Epithelial cell of prostate (primary cell): ENCODE results near the gene CRTC3.
"Not testable (repeated sequence)": the region's sequence is repeated elsewhere in the genome, so short reads cannot be mapped to it uniquely, and the experiment has no call there.

ENCODE experiments used
- DNase-seq: peaks from one replicate; pipeline ENCODE4 v3.0.0-alpha.2; 2011; ENCODE audit warnings: low read depth, low spot score
- H3K27ac ChIP-seq: fragments of 450-650 bp; 2 replicates; pipeline ENCODE4 v1.5.1; 2017; ENCODE audit warnings: mild to moderate bottlenecking

CRTC3 gene

GRCh38 chr15:90529371-90530249 lies at the start of gene CRTC3:
TSS of gene CRTC3 (plus strand) at chr15:90529923. CDS start at chr15:90530072, 149 bp downstream.
- DNase-seq, result no peak
- H3K27ac ChIP-seq, result peak within 1 kb of the TSS; percentile 53

GRCh38 chr15:90481023-90481422 lies 48.7 kb upstream of the CRTC3 start:
- no peak overlapping the region for H3K27ac ChIP-seq
- no peak for DNase-seq

- DNase-seq, result no peak
- no peak overlapping the region for H3K27ac ChIP-seq
Measured at GRCh38 chr15:90482124-90483011, 47.4 kb upstream of the CRTC3 start.

GRCh38 chr15:90483012-90483307 lies 46.8 kb upstream of the CRTC3 start:
- no peak for DNase-seq

GRCh38 chr15:90483637-90484036 lies 46.1 kb upstream of the CRTC3 start:
- H3K27ac ChIP-seq, result no peak overlapping the region
- no peak for DNase-seq

More at GRCh38 chr15:90483012-90483307, 46.8 kb upstream of the CRTC3 start:
- no peak overlapping the region for H3K27ac ChIP-seq

- no peak for DNase-seq
- no peak overlapping the region for H3K27ac ChIP-seq
Measured at GRCh38 chr15:90487186-90487585, 42.5 kb upstream of the CRTC3 start.

GRCh38 chr15:90489514-90489913 lies 40.2 kb upstream of the CRTC3 start:
- peak overlapping the region; percentile 17 for H3K27ac ChIP-seq
- no peak for DNase-seq

GRCh38 chr15:90489944-90490343 lies 39.8 kb upstream of the CRTC3 start:
- peak overlapping the region; percentile 17 for H3K27ac ChIP-seq
- DNase-seq, result no peak

GRCh38 chr15:90493647-90494046 lies 36.1 kb upstream of the CRTC3 start:
- H3K27ac ChIP-seq, result no peak overlapping the region
- no peak for DNase-seq

GRCh38 chr15:90495067-90495466 lies 34.7 kb upstream of the CRTC3 start:
- no peak overlapping the region for H3K27ac ChIP-seq
- DNase-seq, result no peak

GRCh38 chr15:90496791-90497190 lies 32.9 kb upstream of the CRTC3 start:
- H3K27ac ChIP-seq, result no peak overlapping the region
- DNase-seq, result no peak

- H3K27ac ChIP-seq, result no peak overlapping the region
Measured at GRCh38 chr15:90497376-90497775, 32.3 kb upstream of the CRTC3 start.

GRCh38 chr15:90497912-90498311 lies 31.8 kb upstream of the CRTC3 start:
- H3K27ac ChIP-seq, result no peak overlapping the region
- peak; percentile 41 for DNase-seq

More at GRCh38 chr15:90497376-90497775, 32.3 kb upstream of the CRTC3 start:
- no peak for DNase-seq

- DNase-seq, result no peak
- H3K27ac ChIP-seq, result no peak overlapping the region
Measured at GRCh38 chr15:90500171-90500570, 29.6 kb upstream of the CRTC3 start.

GRCh38 chr15:90501898-90502297 lies 27.8 kb upstream of the CRTC3 start:
- H3K27ac ChIP-seq, result no peak overlapping the region
- no peak for DNase-seq

GRCh38 chr15:90510781-90511180 lies 18.9 kb upstream of the CRTC3 start:
- DNase-seq, H3K27ac ChIP-seq: not testable (repeated sequence)

- H3K27ac ChIP-seq, DNase-seq: not testable (repeated sequence)
Measured at GRCh38 chr15:90511211-90511618, 18.5 kb upstream of the CRTC3 start.

GRCh38 chr15:90512276-90512675 lies 17.4 kb upstream of the CRTC3 start:
- no peak overlapping the region for H3K27ac ChIP-seq
- no peak for DNase-seq

- no peak for DNase-seq
- no peak overlapping the region for H3K27ac ChIP-seq
Measured at GRCh38 chr15:90512981-90513380, 16.7 kb upstream of the CRTC3 start.

- H3K27ac ChIP-seq, result no peak overlapping the region
- DNase-seq, result no peak
Measured at GRCh38 chr15:90513448-90513847, 16.3 kb upstream of the CRTC3 start.

- H3K27ac ChIP-seq, DNase-seq: not testable (repeated sequence)
Measured at GRCh38 chr15:90513893-90514292, 15.8 kb upstream of the CRTC3 start.
